Activated T-cell treated with anti-CD3 and anti-CD28 coated beads for 1 hour (primary cell): ENCODE data around the gene UBR2.
"Not testable (repeated sequence)": the region's sequence is repeated elsewhere in the genome, so short reads cannot be mapped to it uniquely, and the experiment has no call there.

Experiments used
- DNase-seq: peaks from one replicate; pipeline ENCODE4 v3.0.0-alpha.2; 2020; ENCODE audit warnings: low read depth

UBR2 gene

GRCh38 chr6:42555477-42556457 lies 8.1 kb upstream of the UBR2 start:
- no peak for DNase-seq

DNA sequence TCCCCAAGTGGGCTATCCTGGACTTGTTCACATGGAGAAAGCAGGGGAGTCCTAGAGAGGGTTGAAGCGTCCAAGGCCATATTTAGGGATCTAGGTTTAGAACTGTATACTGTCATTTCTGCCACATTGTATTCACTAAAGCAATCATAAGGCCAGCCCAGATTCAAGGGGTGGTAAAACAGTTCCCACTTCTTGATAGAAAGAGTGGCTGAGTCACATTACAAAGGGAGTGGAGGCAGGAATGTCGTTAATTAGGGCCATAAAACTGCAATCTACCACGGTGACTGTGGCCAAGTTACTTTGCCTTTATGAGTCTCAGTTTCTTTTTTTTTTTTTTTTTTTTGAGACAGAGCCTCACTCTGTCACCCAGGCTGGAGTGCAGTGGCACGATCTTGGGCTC lies 7.4 kb upstream of the UBR2 start:
- DNase-seq = no peak

GRCh38 chr6:42559276-42559675 lies 4.6 kb upstream of the UBR2 start:
- not testable (repeated sequence) for DNase-seq

- no peak for DNase-seq
Observed at GRCh38 chr6:42561986-42562385, 1.8 kb upstream of the UBR2 start.

DNA sequence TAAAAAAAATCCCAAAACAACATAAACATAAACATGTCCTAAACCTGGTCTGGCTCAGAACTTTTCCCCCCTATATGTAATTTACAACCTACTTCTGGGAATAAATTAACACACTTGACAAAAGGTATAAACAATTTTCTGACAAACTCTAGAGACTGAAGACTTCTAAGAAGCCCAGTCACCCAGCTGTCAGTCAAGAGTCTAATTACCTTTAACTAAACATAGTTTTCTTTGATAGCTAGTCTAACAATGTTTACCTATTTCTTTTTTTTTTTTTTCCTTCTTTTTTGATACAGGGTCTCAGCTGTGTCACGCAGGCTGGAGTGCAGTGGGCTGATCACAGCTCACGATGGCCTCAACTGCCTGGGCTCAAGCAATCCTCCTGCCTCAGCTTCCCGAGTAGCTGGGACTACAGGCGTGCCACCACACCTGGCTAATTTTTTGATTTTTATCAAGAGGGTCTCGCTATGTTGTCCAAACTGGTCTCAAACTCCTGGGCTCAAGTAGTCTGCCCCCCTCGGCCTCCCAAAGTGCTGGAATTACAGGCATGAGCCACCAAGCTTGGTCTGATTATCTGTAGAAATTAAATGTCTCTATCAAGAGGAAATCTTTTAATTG lies 932 bp upstream of the UBR2 start:
- no peak for DNase-seq

GRCh38 chr6:42564506-42564825 lies 637 bp downstream of the UBR2 start:
- no peak for DNase-seq

GRCh38 chr6:42565823-42566613 lies 2.2 kb downstream of the UBR2 start:
- no peak for DNase-seq

DNA sequence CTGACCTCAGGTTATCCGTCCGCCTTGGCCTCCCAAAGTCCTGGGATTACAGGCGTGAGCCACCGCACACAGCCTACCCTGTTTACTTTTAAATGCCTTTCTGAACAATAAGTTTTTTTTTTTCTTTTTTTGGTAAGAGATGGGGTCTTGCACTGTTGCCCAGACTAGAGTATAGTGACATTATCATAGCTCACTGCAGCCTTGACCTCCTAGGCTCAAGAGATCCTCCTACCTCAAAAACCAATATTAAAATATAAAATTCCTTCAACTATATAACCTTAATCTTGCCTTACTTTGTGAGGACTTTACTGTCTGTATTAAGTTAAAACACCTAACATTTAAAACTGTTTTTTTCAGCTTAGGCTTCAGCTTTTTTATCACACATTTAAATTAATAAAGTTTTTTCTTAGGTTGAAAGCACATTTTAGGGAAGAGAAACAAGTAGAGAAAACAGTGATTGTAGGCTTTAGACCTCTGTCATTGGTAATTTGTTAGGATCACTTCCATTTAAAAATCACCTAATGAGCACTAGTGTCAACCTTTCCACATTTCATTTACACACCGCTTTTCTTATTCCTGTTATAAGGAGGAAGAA lies 2.9 kb downstream of the UBR2 start:
- no peak for DNase-seq

GRCh38 chr6:42567237-42567636 lies 3.4 kb downstream of the UBR2 start:
- not testable (repeated sequence) for DNase-seq

- DNase-seq = no peak
Observed at GRCh38 chr6:42569102-42570028, 5.5 kb downstream of the UBR2 start.

DNA sequence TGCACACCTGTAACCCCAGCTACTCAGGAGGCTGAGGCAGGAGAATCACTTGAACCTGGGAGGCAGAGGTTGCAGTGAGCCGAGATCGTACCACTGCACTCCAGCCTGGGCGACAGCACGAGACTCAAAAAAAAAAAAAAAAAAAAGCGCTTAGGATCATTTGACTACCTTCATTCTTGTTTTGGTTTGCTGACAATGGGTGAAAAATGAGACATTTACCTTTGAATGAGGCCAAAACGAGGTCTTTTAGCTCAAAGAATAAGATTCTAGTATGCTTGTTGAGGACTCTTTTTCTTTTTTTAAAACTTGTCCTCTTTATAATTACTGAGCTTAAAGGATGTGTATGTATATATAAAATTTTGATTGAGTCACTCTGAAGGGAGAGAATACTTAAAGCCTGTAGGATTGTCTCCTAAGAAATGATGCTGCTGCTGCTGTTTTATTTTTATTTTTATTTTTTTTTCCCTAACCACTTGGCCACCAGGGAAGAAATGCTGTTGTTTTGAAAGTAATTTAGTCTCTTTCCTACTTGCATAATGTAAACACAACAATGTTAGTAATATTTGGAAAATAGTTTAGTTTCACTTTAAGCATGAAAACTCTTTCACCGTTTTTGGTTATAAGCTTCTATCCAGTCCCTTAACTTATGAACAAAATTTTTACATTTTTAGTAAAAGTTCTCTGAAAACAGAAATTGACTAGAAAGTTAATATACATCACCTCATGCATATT lies 7.9 kb downstream of the UBR2 start:
- DNase-seq = no peak

DNA sequence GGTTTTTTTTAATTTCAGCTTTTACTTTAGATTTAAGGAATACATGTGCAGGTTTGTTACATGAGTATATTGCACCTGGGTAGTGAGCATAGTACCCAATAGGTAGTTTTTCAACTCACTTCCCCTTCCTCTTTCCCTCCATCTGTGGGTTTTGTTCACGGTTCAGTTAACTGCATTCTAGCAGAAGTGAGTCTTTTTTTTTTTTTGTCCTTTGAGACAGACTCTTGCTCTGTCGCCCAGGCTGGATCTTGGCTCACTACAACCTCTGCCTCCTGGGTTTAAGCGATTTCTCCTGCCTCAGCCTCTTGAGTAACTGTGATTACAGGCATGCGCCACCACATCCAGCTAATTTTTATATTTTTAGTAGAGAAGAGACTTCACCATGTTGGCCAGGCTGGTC lies 8.7 kb downstream of the UBR2 start:
- DNase-seq = no peak

DNA sequence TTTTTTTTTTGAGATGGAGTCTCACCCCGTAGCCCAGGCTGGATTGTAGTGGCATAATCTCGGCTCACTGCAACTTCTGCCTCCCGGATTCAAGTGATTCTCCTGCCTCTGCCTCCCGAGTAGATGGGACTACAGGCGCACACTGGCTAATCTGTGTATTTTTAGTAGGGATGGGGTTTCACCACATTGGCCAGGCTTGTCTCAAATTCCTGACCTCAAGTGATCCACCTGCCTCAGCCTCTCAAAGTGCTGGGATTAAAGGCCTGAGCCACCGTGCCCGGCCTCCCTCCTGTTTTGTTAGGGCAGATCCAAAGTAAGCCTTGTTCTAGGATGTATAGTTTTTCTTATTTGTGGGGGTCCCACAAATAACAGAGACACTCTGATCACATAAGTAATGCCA lies 12.7 kb downstream of the UBR2 start:
- not testable (repeated sequence) for DNase-seq

GRCh38 chr6:42598300-42598699 lies 34.5 kb downstream of the UBR2 start:
- DNase-seq = no peak

DNA sequence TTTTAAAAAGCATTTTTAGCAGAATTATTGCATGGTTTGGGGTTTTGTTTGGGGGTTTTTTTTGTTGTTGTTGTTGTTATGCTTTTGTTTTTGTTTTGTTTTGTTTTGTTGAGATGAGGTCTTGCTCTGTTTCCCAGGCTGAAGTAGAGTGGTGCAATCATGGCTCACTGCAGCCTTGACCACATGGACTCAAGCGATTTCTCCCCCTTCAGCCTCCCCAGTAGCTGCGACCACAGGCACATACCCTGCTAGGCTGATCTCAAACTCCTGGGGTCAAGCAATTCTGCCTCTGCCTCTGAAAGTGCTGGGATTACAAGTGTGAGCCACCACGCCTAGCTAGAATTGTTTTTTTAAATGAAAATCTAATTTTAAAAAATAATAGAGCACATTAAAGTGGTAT lies 35.7 kb downstream of the UBR2 start:
- no peak for DNase-seq

GRCh38 chr6:42604150-42604549 lies 40.3 kb downstream of the UBR2 start:
- DNase-seq = no peak

GRCh38 chr6:42604699-42605098 lies 40.9 kb downstream of the UBR2 start:
- not testable (repeated sequence) for DNase-seq

DNA sequence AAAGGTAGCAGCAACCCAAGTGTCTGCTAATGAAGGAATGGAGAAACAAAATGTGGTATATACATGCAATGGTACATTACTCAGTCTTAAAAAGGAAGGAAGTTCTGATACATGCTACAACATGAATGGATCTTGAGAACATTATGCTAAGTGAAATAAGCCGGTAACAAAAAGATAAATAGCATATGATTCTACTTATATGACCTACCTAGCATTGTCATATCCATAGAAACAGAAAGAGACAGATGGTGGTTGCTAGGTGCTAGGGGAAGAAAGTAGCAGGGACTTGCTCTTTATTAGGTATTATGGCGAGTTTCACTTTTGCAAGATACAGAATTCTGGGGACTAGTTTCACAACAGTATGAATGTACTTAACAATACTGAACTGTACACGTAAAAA lies 46.6 kb downstream of the UBR2 start:
- no peak for DNase-seq

DNA sequence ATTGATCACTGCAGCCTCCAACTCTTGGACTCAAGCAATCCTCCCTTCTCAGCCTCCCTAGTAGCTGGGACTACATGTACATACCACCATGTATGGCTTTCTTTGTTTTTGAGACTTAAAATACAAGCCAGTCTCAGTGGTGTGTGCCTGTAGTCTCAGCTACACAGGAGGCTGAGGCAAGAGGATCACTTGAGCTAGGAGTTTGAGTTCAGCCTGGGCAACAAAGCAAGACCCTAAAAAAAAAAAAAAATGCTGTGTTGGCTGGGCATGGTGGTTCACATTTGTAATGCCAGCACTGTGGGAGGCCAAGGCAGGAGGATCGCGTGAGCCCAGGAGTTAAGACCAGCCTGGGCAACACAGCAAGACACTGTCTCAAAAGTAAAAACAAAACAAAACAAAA lies 51.7 kb downstream of the UBR2 start:
- DNase-seq = no peak

DNA sequence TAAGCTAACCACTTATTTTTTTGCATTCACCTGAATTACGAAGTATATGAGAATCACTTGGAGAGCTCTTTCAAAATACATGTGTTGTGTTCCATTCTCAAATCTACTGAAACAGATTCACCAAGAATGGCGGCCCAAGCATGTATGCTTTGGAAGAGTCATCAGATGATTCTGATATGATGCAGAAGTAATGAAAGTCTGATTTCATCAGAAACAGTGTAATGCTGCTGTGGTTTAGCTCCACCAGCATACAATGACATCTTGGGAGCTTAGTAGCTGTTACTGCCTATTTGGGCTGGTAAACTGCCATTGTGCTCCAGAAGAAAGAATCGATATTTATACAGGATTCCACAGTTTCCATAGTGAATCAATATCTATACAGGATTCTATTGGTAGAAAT lies 52.9 kb downstream of the UBR2 start:
- DNase-seq = no peak

- DNase-seq = no peak
Observed at GRCh38 chr6:42618105-42618504, 54.3 kb downstream of the UBR2 start.
